ENCODE measurements around the gene TFDP2.
"Not testable (repeated sequence)": the region's sequence is repeated elsewhere in the genome, so short reads cannot be mapped to it uniquely, and the experiment has no call there.

Gene TFDP2

GRCh38 chr3:142077155-142077858 lies 72.0 kb downstream of the TFDP2 start:
- no peak for DNase-seq (ENCODE audit: low spot score)
- FAIRE-seq, result no peak

GRCh38 chr3:142075656-142076055 lies 73.7 kb downstream of the TFDP2 start:
- DNase-seq (ENCODE audit: low spot score); FAIRE-seq: not testable (repeated sequence)

GRCh38 chr3:142072816-142073215 lies 76.5 kb downstream of the TFDP2 start:
- FAIRE-seq, result no peak
- no peak for DNase-seq (ENCODE audit: low spot score)

- DNase-seq (ENCODE audit: low spot score) (no peak), FAIRE-seq (no peak)
Measured at GRCh38 chr3:142065932-142066331, 83.4 kb downstream of the TFDP2 start.

- no peak for DNase-seq (ENCODE audit: low spot score)
- FAIRE-seq, result no peak
Measured at GRCh38 chr3:142065344-142065743, 84.0 kb downstream of the TFDP2 start.

- FAIRE-seq, result no peak
- DNase-seq (ENCODE audit: low spot score), result no peak
Measured at GRCh38 chr3:142064454-142064853, 84.9 kb downstream of the TFDP2 start.

- DNase-seq (ENCODE audit: low spot score), result no peak
- no peak for FAIRE-seq
Measured at GRCh38 chr3:142057331-142057725, 92.0 kb downstream of the TFDP2 start.

GRCh38 chr3:142056656-142057330 lies 92.6 kb downstream of the TFDP2 start:
- DNase-seq (ENCODE audit: low spot score), result no peak
- no peak for FAIRE-seq

- no peak for FAIRE-seq
- DNase-seq (ENCODE audit: low spot score), result no peak
Measured at GRCh38 chr3:142053835-142054234, 95.5 kb downstream of the TFDP2 start.

GRCh38 chr3:142053244-142053643 lies 96.1 kb downstream of the TFDP2 start:
- FAIRE-seq, result no peak
- no peak for DNase-seq (ENCODE audit: low spot score)

GRCh38 chr3:142051351-142051750 lies 98.0 kb downstream of the TFDP2 start:
- no peak for DNase-seq (ENCODE audit: low spot score)
- FAIRE-seq, result no peak

GRCh38 chr3:142047021-142047369 lies 102.3 kb downstream of the TFDP2 start:
- DNase-seq (ENCODE audit: low spot score) (no peak), FAIRE-seq (no peak)

- DNase-seq (ENCODE audit: low spot score), result no peak
- FAIRE-seq, result no peak
Measured at GRCh38 chr3:142046320-142047020, 102.9 kb downstream of the TFDP2 start.

GRCh38 chr3:142040941-142041491 lies 108.3 kb downstream of the TFDP2 start:
- FAIRE-seq (no peak), DNase-seq (ENCODE audit: low spot score) (no peak)

- DNase-seq (ENCODE audit: low spot score) (no peak), FAIRE-seq (no peak)
Measured at GRCh38 chr3:142035308-142035922, 113.9 kb downstream of the TFDP2 start.

- DNase-seq (ENCODE audit: low spot score) (no peak), FAIRE-seq (no peak)
Measured at GRCh38 chr3:142033292-142033691, 116.1 kb downstream of the TFDP2 start.

GRCh38 chr3:142031575-142031974 lies 117.8 kb downstream of the TFDP2 start:
- DNase-seq (ENCODE audit: low spot score), result no peak
- FAIRE-seq, result no peak

- no peak for FAIRE-seq
- DNase-seq (ENCODE audit: low spot score), result no peak
Measured at GRCh38 chr3:142029791-142030190, 119.6 kb downstream of the TFDP2 start.

- no peak for DNase-seq (ENCODE audit: low spot score)
- no peak for FAIRE-seq
Measured at GRCh38 chr3:142029052-142029642, 120.2 kb downstream of the TFDP2 start.

GRCh38 chr3:142028243-142028777 lies 121.0 kb downstream of the TFDP2 start:
- DNase-seq (ENCODE audit: low spot score) (peak; percentile 44), FAIRE-seq (no peak)

GRCh38 chr3:142027735-142028134 lies 121.6 kb downstream of the TFDP2 start:
- FAIRE-seq (no peak), DNase-seq (ENCODE audit: low spot score) (no peak)

Data from urothelium cell line (cell line).